HG02642 (cell line): Measurements from ENCODE around the gene FBXO2.
"Not testable (repeated sequence)": the region's sequence is repeated elsewhere in the genome, so short reads cannot be mapped to it uniquely, and the experiment has no call there.

Experiments
- ATAC-seq: cut with Tn5 transposase; IDR thresholded peaks from one replicate; pipeline ENCODE4 v1.9.1; 2021; ENCODE audit warnings: mild to moderate bottlenecking; ENCODE audit not compliant: unreplicated experiment, poor library complexity

The FBXO2 gene

DNA sequence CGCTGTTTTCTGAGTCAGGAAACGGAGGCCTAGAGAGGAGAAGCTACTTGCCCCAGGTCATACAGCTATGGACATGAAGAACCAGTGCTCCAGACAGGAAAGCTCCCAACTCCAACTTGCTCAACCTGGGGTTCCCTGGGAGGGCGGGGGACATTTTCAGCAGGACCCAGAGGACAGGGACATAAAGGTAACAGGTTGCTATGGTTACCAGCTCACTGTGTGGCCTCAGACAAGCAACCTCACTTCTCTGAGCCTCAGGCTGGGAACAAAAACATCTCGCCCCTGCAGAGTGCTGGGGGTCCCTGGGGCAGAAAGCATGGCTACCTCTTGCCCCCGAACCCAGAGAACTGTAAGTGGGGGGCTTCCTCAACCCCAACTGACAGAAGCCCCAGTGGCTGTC is 16.1 kb downstream of the FBXO2 start:
- ATAC-seq = no peak

DNA sequence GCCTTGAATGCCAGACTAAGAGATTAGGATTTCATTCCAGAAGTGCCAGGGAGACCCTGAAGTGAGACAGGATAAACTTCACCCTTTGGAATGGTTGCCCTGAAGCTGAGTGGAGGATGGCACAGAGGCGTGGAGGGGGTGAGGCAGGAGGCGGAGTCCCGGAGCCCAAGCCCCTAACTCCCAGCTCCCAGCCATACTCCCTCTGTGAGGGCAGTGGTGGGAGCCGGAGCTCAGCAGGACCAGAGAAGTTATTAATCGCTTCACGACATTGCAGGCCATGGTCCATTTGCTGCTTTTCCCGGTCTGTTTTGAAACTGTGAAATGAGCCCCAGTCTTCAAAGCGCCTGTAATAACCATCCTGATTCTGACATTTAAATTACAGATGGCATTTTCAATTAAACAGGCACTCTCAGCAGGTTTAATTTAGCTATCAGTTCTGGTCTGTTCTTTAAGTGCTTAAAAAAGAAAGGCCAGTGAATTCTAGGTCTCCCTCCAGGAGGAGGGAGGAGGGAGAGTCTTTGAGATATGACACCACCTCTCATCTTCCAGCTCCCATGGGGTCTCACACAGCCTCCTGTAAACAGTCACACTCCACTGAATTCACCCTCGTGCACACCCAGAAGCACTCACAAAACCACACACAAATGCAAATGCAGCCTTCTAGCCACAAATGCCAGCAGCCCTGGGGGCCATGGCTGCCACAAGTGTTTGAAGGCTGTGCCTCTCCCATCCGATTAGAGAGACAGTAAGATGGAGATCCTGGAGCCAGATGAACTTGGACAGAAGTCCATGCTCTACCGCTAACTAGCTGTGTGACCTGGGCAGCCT is 19.6 kb downstream of the FBXO2 start:
- no peak for ATAC-seq

DNA sequence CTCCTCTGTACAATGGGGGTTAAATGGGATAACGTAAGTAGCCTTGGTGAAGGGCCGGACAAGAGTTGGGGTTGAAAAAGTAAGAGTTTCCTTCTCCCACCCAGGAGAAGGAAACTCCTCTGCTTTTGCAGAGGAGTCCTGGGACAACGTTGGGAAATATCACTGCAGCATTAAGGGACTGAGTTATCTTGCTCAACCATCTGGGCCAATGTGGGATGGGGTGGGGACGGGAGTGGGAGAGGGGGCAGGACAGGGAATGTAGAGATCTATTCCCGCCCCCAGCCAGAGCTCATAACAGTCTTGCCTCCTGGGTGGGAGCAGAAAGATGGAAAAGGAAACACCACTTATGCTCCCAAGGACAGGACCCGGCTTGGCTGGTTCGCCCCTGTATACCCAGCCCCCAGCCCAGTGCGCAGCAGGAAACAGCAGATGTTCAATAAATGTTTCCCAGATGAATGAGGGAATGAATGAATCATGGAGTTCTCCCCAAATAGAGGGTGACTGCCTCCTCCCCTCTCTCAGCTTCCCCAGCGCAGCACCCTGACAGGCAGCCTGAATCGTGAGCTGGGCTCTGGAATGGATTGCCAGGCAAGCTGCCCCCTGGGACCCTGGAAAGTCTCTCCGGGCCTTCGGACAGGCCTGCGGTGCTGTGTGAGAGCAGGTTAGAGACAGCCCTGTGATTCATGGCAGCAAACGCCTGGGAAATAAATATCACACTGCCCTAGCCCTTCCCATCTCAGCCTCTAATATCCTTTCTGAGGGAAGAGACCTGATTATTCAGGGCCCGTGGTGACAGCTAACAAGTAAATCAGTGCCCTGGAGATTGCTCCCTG is 24.8 kb downstream of the FBXO2 start:
- ATAC-seq = no peak

DNA sequence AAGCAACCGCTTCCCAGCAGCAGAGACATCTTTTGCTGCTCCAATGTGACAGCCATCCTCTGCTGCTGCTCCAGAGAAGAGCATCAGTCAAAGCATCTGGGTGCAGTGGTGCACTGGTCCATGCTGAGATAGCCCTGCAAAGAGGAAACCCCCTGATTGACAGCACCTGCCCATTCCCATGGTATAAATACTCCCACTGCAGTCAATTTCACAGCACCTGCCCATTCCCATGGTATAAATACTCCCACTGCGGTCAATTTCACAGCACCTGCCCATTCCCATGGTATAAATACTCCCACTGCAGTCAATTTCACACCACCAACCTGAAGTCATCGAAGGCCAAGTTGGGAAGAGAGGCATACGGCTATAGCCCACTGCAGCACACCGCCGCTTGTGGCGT is 25.5 kb downstream of the FBXO2 start:
- ATAC-seq = no peak

DNA sequence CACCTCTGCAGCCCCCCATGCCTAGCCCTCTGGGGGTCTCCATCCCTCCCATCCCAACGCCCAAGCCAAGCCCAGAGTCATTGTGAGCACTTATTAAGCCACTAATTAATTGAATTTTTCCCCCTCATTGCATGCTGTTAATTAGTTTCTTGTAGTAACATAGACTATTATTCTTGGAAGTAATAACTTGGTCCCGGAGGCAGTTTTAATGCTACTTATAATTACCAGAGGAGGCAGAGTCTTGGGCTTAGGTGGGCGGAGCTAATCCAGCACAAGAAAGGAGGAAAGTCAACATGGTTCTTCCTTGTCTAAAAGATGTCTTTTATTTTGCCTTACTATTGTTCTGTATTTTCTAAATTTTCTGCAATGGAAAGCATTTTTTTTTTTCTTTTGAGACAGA is 27.7 kb downstream of the FBXO2 start:
- ATAC-seq = no peak

DNA sequence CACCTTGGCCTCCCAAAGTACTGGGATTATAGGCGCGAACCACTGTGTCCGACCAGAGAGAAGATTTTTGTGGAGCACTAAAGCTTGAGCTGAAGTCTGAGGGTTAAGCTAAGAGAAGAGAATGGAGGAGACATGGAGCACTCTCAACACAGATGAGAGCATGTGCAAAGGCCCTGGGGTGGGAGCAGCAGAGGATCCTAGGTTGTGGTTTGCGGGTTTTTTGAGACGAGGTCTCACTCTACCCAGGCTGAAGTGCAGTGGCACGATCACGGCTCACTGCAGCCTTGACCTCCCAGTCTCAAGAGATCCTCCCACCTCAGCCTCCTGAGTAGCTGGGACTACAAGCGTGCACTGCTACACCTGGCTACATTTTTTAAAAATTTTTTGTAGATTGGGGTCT is 30.5 kb downstream of the FBXO2 start:
- no peak for ATAC-seq

DNA sequence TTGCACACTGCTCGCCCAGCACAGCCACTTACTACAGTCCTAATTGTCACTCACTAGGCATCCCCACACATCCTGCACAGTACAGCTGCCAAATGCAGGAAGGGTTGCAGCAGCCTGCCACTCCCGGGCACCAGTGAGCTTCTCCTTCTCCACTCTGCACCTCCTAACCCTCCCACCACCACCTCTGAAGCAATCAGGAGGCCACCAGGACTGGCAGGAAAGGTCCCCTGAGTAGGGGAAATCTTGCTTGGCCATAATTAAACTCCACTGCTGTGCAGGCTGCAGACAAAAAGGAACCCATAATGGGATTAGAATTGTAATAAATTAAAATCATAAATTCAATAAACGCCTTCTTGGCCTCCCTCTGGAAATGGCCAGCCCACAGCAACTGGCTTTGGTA is 31.8 kb downstream of the FBXO2 start:
- no peak for ATAC-seq

DNA sequence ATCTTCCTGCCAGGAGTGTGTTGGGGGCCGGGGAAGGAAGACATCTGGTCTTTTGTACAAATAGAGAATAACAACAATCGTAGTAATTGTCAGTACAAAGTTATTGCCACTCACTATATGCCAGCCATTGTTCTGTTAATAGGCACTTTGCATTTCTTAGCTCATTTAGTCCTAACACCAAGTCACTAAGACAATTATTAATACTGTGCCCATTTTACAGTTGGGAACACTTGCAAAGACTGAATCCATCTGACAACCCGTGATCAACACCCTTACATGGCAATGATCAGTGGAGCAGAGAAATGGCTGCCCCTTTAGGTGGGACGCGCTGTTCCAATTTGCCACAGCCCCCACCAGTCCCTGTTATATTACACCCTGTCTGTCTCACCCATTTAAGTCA is 33.3 kb downstream of the FBXO2 start:
- ATAC-seq = no peak

DNA sequence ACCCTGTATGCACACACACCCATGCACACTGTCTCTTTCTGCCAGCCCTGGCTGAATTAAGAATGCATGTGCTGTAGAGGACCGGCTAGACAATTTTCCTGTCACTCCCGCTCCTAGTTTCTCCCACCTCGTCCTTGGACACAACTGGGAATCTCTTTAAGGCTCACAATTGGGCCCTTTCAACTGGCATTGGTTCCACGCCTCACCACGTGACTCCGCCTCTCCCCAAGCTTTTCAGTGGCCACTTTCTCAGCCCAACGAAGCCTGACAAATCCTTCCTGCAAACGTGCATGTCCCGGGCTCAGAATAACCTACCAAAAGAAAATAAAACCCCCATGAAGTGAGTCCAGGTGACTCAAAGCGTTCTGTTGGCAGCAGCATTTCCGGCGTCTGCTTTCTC is 33.8 kb downstream of the FBXO2 start:
- ATAC-seq = no peak

DNA sequence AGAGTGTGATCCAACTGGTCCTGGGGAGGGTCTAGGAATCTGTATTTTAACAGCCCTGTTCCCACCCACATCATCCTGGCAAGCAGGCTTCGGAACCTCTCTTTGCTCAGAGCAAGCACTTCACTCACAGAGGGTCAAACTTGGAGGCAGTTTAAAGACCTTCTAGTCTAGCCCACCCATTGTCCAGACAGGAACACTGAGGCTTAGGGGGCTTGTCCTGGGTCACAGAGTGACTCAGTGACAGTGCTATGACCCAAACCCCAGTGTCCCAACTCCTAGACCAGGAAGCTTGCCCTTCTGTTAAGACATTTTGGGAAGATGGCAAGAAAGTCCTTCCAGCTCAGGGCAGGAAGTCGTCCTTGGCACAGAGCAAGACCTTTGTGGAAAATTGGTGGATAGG is 36.5 kb downstream of the FBXO2 start:
- ATAC-seq = no peak

DNA sequence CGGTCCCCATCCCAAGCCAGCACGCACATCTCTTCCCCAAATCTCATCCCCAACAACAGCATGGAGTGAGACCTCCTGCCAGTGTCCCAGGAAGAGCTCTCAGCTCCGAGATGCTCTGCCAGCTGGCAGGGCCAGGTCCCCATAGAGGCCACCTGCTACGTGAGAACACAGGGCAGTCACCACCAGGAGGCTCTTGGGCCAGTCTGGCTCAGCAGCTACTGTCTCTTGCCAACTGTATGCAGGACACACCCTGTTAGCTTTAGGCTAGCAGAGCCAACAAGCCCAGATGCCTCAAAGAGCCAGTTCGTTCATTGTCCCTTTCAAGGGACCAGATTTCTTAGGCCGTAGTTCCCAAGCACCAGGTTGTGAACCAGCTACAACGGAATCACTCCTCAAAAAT is 36.9 kb downstream of the FBXO2 start:
- no peak for ATAC-seq

DNA sequence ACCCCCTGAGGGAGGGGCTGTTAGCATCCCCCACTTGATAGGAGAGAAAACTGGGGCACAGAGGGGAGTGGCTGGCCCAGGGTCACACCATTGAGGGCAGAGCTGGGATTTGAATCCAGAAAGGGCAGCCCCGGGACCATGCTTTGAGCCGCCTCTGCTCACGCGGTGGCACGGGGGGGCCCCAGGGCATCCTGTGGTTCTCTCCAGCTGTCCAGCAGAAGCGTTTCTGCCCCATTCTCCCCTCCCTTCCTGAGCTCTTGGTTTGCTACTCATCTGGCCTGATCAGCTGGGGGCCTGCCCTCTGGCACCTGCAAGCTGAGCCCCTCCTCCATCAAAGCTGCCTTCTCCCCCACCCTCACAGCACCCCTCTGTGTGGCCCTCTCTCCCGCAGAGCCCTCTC is 37.5 kb downstream of the FBXO2 start:
- ATAC-seq = no peak

DNA sequence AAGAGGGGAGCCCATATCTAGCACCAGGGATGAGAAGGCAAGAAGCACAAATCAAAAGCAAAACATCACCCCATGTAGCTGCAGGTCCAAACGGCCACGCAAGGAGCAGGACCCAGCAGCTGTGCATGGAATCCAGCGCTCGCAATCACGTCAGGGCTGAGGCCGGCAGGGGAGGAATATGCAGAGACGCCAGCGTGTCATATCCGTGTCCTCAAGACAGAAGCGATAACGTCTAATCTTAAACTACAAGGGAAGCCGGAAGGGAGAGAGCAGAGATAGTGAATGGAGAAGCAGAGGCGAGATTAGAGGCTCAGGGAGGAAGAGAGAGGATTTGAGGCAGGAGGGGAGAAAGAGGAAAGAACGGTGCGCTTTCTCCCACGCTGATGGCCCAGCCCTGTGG is 39.1 kb downstream of the FBXO2 start:
- ATAC-seq = no peak

DNA sequence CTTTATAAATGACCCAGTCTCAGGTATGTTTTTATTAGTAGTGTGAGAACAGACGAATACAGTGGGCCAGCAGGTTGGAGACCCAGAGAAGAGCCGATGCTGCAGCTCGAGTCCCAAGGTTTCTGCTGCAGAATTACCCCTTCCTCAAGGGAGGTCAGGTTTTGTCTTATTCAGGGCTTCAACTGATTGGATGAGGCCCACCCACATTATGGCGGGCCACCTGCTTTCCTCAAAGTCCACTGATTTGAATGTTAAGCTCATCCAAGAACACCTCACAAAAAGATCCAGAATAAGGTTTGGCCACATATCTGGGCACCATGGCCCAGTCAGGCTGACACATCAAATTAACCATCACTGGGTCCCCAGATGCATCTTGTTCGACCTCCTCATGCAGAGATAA is 40.9 kb downstream of the FBXO2 start:
- no peak for ATAC-seq

DNA sequence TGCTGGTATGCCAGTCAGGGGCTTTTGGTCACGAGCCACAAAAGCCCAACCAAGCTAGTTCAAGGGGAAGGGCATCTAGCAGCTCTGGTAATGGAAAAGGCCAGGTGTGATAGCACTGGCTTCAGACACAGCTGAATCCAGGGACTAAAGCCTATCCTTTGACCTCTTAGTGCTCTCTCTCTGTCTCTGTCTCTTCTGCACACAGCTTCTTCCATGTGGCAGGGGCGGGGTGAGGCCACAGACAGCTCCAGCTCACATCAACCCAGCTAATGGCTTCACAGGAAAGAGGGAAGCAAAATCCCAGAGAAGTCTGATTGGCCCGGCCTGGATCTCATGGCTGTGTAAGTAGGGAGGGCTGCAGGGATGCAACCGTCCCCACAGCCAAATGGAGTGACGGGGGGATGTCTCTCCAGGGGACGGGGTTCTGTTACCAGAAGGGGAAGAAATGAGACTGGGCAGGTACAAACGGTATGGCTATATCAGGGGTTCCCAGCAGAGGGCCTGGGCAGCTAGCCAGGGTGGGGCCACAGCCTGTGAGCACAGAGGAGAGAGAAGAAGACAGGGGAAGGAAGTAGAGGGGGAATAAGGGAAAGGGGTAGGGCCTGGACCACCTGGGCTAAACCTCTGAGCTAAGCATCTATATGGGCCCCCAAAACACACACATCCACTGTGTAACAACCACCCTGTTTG is 42.4 kb downstream of the FBXO2 start:
- no peak for ATAC-seq

DNA sequence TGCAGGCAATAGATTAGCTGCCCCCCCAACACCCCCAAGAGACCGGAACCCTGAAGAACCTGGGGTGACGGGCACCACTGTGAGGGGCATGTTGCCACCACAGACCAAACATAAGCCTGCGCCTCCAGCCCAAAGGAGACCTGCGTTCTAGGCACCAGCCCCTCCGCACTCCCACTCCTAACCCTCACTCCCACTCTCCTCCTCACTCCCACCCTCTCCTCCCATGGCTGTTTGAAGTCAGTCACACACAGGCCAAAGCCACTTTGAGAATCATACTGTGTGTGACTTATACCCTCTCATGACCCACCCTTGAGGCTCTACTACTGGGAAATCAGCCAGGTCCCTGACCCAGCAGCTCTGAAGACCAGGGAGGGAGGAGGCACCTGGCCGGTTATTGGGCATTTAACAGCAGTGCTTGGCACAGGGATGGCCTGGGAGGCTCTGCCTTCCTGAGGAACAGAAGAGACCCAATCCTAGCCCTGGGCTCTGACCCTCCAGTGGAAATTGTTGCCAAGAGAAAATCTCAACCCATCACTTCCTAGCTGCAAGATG is 43.5 kb downstream of the FBXO2 start:
- no peak for ATAC-seq

DNA sequence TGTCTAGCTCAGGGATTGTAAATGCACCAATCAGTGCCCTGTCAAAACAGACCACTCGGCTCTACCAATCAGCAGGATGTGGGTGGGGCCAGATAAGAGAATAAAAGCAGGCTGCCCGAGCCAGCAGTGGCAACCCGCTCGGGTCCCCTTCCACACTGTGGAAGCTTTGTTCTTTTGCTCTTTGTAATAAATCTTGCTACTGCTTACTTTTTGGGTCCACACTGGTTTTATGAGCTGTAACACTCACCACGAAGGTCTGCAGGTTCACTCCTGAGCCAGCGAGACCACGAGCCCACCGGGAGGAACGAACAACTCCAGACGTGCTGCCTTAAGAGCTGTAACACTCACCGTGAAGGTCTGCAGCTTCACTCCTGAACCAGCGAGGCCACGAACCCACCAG is 44.9 kb downstream of the FBXO2 start:
- ATAC-seq = not testable (repeated sequence)

DNA sequence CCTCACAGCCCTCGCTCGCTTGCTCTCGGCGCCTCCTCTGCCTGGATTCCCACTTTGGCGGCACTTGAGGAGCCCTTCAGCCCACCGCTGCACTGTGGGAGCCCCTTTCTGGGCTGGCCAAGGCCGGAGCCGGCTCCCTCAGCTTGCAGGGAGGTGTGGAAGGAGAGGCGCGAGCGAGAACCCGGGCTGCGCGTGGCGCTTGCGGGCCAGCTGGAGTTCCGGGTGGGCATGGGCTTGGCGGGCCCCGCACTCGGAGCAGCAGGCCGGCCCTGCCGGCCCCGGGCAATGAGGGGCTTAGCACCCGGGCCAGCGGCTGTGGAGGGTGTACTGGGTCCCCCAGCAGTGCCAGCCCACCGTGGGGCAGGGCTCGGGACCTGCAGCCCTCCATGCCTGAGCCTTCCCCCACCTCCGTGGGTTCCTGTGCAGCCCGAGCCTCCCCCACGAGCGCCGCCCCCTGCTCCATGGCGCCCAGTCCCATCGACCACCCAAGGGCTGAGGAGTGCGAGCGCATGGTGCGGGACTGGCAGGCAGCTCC is 45.6 kb downstream of the FBXO2 start:
- ATAC-seq = not testable (repeated sequence)

DNA sequence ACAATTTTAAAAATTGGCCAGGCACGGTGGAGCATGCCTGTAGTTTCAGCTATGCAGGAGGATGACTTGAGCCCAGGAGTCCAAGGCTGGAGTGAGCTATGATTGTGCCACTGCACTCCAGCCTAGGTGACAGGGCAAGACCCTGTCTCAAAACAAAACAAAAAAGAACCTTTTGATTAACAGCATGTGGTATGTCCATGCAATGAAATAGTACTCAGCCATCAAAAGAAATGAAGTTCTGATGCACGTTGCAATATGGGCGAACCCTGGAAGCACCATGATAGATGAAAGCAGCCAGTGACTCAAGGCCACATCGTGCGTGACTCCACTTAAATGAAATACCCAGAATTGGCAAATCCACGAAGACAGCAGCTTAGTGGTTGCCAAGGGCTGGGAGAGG is 47.5 kb downstream of the FBXO2 start:
- no peak for ATAC-seq

DNA sequence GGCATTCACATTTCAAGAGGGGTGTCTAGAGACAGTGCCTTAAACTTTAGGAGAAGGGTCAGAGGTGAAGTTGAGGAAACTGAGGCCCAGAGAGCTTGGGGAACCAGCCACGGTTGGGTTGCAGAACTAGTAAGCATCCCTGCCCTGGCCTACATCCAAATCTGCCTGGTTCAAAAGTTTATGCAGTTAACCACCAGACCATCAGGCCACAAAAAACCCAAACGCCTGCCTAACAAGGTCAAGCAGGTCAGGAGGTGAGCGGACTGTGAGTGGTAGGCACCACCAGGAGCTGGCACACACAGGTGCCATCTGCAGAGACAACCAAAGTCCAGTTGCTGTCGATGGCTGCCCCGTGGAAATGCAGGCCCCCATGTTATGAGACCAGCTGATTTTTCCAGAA is 51.2 kb downstream of the FBXO2 start:
- no peak for ATAC-seq

DNA sequence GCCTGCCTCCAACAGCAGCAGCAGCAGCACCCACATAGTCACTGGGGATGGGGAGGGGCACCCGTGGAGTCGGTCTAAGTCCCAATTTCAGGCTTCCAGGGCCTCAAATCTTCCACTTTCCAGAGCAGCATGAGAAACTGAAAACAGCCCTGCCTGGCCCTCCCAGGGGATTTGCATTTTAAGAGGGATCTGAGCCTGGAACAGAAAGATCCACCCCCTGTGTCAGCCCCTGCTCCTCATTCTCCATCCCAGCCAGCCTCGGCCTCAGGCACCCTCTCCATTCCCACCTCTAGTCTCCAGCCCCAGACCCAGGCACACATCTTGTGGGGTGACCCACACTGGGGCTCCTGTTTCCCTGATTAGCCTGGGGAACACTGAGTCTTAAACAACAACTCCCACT is 51.8 kb downstream of the FBXO2 start:
- no peak for ATAC-seq
